IMR-90 (cell line): ENCODE data around the gene GPI. TPM values are rescaled to one million over a fixed set of nuclear protein-coding genes. Genes with fewer than 3 reads are reported as not detected.

Experiments used
- ATAC-seq: fragments of 200-7000 bp; cut with Tn5 transposase; 2 replicates; pipeline ENCODE4 v1.9.1; 2020; ENCODE audit warnings: low read depth, mild to moderate bottlenecking, moderate library complexity
- BruUV-seq: library from RNA; stranded (reverse); fragments of 400-500 nt; replicated peaks from 2 replicates; lab custom pipeline; 2021; lab: Mats Ljungman, UMichigan
- CTCF ChIA-PET: fragments of 300-600 bp; formaldehyde crosslinking; extraction: SDS; loops from one replicate; lab custom pipeline; 2021; ENCODE audit warnings: antibody characterized with exemption; lab: Yijun Ruan, JAX
- POLR2A ChIA-PET: fragments of 300-600 bp; sonication (Branson Sonifier 250); formaldehyde crosslinking; loops from one replicate; lab custom pipeline; 2022; ENCODE audit warnings: antibody characterized with exemption; ENCODE audit not compliant: unreplicated experiment; lab: Charles Lee
- DNase-seq: peaks from one replicate; pipeline ENCODE4 v3.0.0; 2013
- H2AFZ ChIP-seq: replicated peaks from 2 replicates; pipeline ENCODE3; 2013; ENCODE audit warnings: low read length, mild to moderate bottlenecking; ENCODE audit not compliant: poor library complexity
- H2AK5ac ChIP-seq: 2 replicates; pipeline ENCODE4 v1.6.1; 2013; ENCODE audit warnings: low read depth, low read length, inconsistent platforms
- H2AK9ac ChIP-seq: replicated peaks from 2 replicates; pipeline ENCODE3; 2013; ENCODE audit warnings: mild to moderate bottlenecking, low read depth, low read length, moderate library complexity; ENCODE audit not compliant: poor library complexity
- H2BK120ac ChIP-seq: 2 replicates; pipeline ENCODE4 v1.6.1; 2013; ENCODE audit warnings: low read depth, low read length, inconsistent platforms
- H2BK15ac ChIP-seq: 3 replicates; pipeline ENCODE4 v1.6.1; 2013; ENCODE audit warnings: low read depth, low read length, inconsistent platforms
- H2BK20ac ChIP-seq: 2 replicates; pipeline ENCODE4 v1.6.1; 2013; ENCODE audit warnings: low read depth, mild to moderate bottlenecking, inconsistent platforms, low read length, moderate library complexity
- H2BK5ac ChIP-seq: 2 replicates; pipeline ENCODE4 v1.6.1; 2013; ENCODE audit warnings: mild to moderate bottlenecking, low read depth, low read length, inconsistent platforms; ENCODE audit not compliant: poor library complexity, severe bottlenecking
- H3K14ac ChIP-seq: replicated peaks from 2 replicates; pipeline ENCODE4 v1.6.1; 2013; ENCODE audit warnings: low read depth, low read length, inconsistent platforms
- H3K18ac ChIP-seq: 2 replicates; pipeline ENCODE4 v1.6.1; 2013; ENCODE audit warnings: low read depth, low read length, control low read depth
- H3K23ac ChIP-seq: 2 replicates; pipeline ENCODE4 v1.6.1; 2013; ENCODE audit warnings: low read depth, low read length, inconsistent platforms
- H3K27ac ChIP-seq: 2 replicates; pipeline ENCODE4 v1.5.1; 2013; ENCODE audit warnings: mild to moderate bottlenecking, control low read depth, low read length; ENCODE audit not compliant: insufficient read depth
- H3K27me3 ChIP-seq: 2 replicates; pipeline ENCODE4 v1.6.1; 2013; ENCODE audit warnings: low read length; ENCODE audit not compliant: control insufficient read depth, insufficient read depth
- H3K36me3 ChIP-seq: 2 replicates; pipeline ENCODE4 v1.6.1; 2013; ENCODE audit warnings: low read length, mixed read lengths; ENCODE audit not compliant: control insufficient read depth, insufficient read depth
- H3K4ac ChIP-seq: 2 replicates; pipeline ENCODE4 v1.6.1; 2013; ENCODE audit warnings: low read depth, low read length, inconsistent platforms
- H3K4me1 ChIP-seq: 2 replicates; pipeline ENCODE4 v1.6.1; 2013; ENCODE audit warnings: low read length, mixed read lengths; ENCODE audit not compliant: control insufficient read depth, insufficient read depth
- H3K4me2 ChIP-seq: 2 replicates; pipeline ENCODE4 v1.6.1; 2013; ENCODE audit warnings: low read depth, mild to moderate bottlenecking, control low read depth, low read length, moderate library complexity
- H3K4me3 ChIP-seq: 2 replicates; pipeline ENCODE4 v1.5.1; 2013; ENCODE audit warnings: low read depth, mild to moderate bottlenecking, control low read depth, low read length, moderate library complexity; ENCODE audit not compliant: insufficient read depth
- H3K56ac ChIP-seq: 2 replicates; pipeline ENCODE4 v1.6.1; 2013; ENCODE audit warnings: low read length, inconsistent platforms; ENCODE audit not compliant: insufficient read depth; ENCODE audit errors: extremely low read depth
- H3K79me1 ChIP-seq, 2 experiments: 2 replicates each; pipeline ENCODE4 v1.6.1; 2013; ENCODE audit warnings: low read length in 2 of 2, inconsistent platforms in 1 of 2, low read depth in 1 of 2
- H3K9ac ChIP-seq: 2 replicates; pipeline ENCODE4 v1.6.1; 2013; ENCODE audit warnings: low read depth, low read length, control low read depth
- H3K9me1 ChIP-seq: 2 replicates; pipeline ENCODE4 v1.6.1; 2013; ENCODE audit warnings: low read length, inconsistent platforms; ENCODE audit not compliant: insufficient read depth
- H3K9me3 ChIP-seq: 2 replicates; pipeline ENCODE4 v1.6.1; 2013; ENCODE audit warnings: low read length; ENCODE audit not compliant: control insufficient read depth, insufficient read depth
- H4K20me1 ChIP-seq: 2 replicates; pipeline ENCODE4 v1.6.1; 2013; ENCODE audit warnings: low read length, inconsistent platforms; ENCODE audit not compliant: insufficient read depth
- H4K5ac ChIP-seq: 2 replicates; pipeline ENCODE4 v1.6.1; 2013; ENCODE audit warnings: mild to moderate bottlenecking, low read depth, low read length, control low read depth
- H4K8ac ChIP-seq, 2 experiments: 2 replicates each; pipeline ENCODE4 v1.6.1; 2013; ENCODE audit warnings: low read depth in 2 of 2, low read length in 2 of 2, control low read depth in 1 of 2, inconsistent platforms in 1 of 2
- H4K91ac ChIP-seq: 2 replicates; pipeline ENCODE4 v1.6.1; 2013; ENCODE audit warnings: low read depth, low read length, inconsistent platforms; ENCODE audit not compliant: insufficient read depth
- BHLHE40 ChIP-seq: fragments of 150-350 bp; IDR thresholded peaks from 2 replicates; pipeline ENCODE4 v1.6.1; 2016; ENCODE audit warnings: mild to moderate bottlenecking, low read depth, low read length
- CEBPB ChIP-seq: IDR thresholded peaks from 2 replicates; pipeline ENCODE4 v1.6.1; 2012; ENCODE audit warnings: low read depth, low read length, improper control_type of control experiment
- CHD1 ChIP-seq: IDR thresholded peaks from 2 replicates; pipeline ENCODE4 v1.6.1; 2012; ENCODE audit warnings: low read depth, low read length, improper control_type of control experiment
- CTCF ChIP-seq: conservative IDR thresholded peaks from 2 replicates; pipeline ENCODE4 v1.5.1; 2012; ENCODE audit warnings: mild to moderate bottlenecking, low read depth, low read length, improper control_type of control experiment
- ELK1 ChIP-seq: fragments of 150-350 bp; IDR thresholded peaks from 2 replicates; pipeline ENCODE4 v1.6.1; 2016; ENCODE audit warnings: low read depth, mild to moderate bottlenecking, low read length, moderate library complexity, borderline replicate concordance
- FOS ChIP-seq: fragments of 150-350 bp; IDR thresholded peaks from 2 replicates; pipeline ENCODE4 v1.6.1; 2016; ENCODE audit warnings: low read depth, low read length
- MAFK ChIP-seq: IDR thresholded peaks from 2 replicates; pipeline ENCODE4 v1.6.1; 2012; ENCODE audit warnings: low read depth, low read length, improper control_type of control experiment
- MAZ ChIP-seq: IDR thresholded peaks from 2 replicates; pipeline ENCODE4 v1.6.1; 2012; ENCODE audit warnings: low read depth, mild to moderate bottlenecking, low read length, improper control_type of control experiment, moderate library complexity, borderline replicate concordance
- RAD21 ChIP-seq: IDR thresholded peaks from 2 replicates; pipeline ENCODE4 v1.6.1; 2012; ENCODE audit warnings: low read length, improper control_type of control experiment
- RCOR1 ChIP-seq: IDR thresholded peaks from 2 replicates; pipeline ENCODE4 v1.6.1; 2012; ENCODE audit warnings: mild to moderate bottlenecking, low read length, improper control_type of control experiment; ENCODE audit not compliant: insufficient replicate concordance
- SMC3 ChIP-seq: fragments of 150-350 bp; IDR thresholded peaks from 2 replicates; pipeline ENCODE4 v1.6.1; 2016; ENCODE audit warnings: low read depth, mild to moderate bottlenecking, antibody characterized with exemption, low read length, moderate library complexity
- USF2 ChIP-seq: fragments of 150-350 bp; IDR thresholded peaks from 2 replicates; pipeline ENCODE4 v1.6.1; 2017; ENCODE audit warnings: mild to moderate bottlenecking, antibody characterized with exemption, low read length, low read depth
- WGBS, 2 experiments: methylation state at CpG; one replicate each; pipeline versions ENCODE4 v1.1.5 to v1.1.7; 2013; ENCODE audit warnings: missing lambda C conversion rate in 2 of 2; ENCODE audit not compliant: insufficient read length in 1 of 2; ENCODE audit errors: extremely low coverage in 2 of 2; 5-methylcytosine and 5-hydroxymethylcytosine counted together
- dilution Hi-C: fragments of 300-500 bp; cut with HindIII; formaldehyde crosslinking; loops from one replicate; pipeline ENCODE4 v1.14.3; 2018; ENCODE audit warnings: low sequenced_read_pairs; ENCODE audit not compliant: unreplicated experiment
- in situ Hi-C: fragments of 300-500 bp; cut with MboI; formaldehyde crosslinking; loops from 3 replicates; pipeline ENCODE4 v1.14.3; 2019; ENCODE audit warnings: low sequenced_read_pairs, inconsistent platforms, mixed read lengths
- intact Hi-C: fragments of 100-400 bp; cut with micrococcal nuclease; formaldehyde crosslinking; loops from 2 replicates; pipeline ENCODE4 v1.10.0; 2022
- polyA plus RNA-seq, 3 experiments: library from polyadenylated mRNA; depleted of rRNA; stranded (reverse); fragments of >200 nt; gene quantifications; 2 replicates each; pipeline ENCODE4 v1.2.3, GENCODE V29; 2012; ENCODE audit warnings: low replicate concordance in 1 of 3
- total RNA-seq: library from RNA; depleted of rRNA; stranded (reverse); fragments of >200 nt; gene quantifications from 2 replicates; pipeline ENCODE4 v1.2.3, GENCODE V29; 2012

GPI gene
- total and polyA plus RNA-seq, 2 of the 4 experiments (the other 2 are of a cell fraction), result 147 to 239 TPM

GRCh38 chr19:34373601-34374288 is 8.7 kb downstream of the GPI start:
- Histone ChIP-seq H2BK120ac (no peak overlapping the region), H3K27me3 (no peaks in the 10 kb centered on the region), H4K8ac (no peak overlapping the region), H4K20me1 (peaks cover 26% of the 10 kb centered on the region), H3K18ac (no peak overlapping the region), H4K91ac (no peak overlapping the region), H3K27ac (no peak overlapping the region), H3K4me2 (no peak overlapping the region), H2AK9ac (no peak overlapping the region), H3K9me1 (peaks cover 12% of the 10 kb centered on the region), H3K36me3 (peaks cover 58% of the 10 kb centered on the region), H3K9ac (no peak overlapping the region), H2BK5ac (no peak overlapping the region), H2BK15ac (no peak overlapping the region), H3K23ac (no peak overlapping the region), H3K14ac (no peak overlapping the region), H4K5ac (no peak overlapping the region), H2AK5ac (no peak overlapping the region), H3K56ac (no peak overlapping the region), H2BK20ac (no peak overlapping the region), H3K9me3 (no peaks in the 10 kb centered on the region), H2AFZ (no peak overlapping the region), H3K4me3 (no peak overlapping the region), H3K4ac (no peak overlapping the region), H3K4me1 (no peaks in the 10 kb centered on the region), H3K79me1 (peaks cover 29 to 54% of the 10 kb centered on the region in 2 experiments)
- ChIA-PET CTCF (no interaction called here), POLR2A (no interaction called here)
- TF ChIP-seq RAD21 (no peak), ELK1 (no peak), CEBPB (no peak), MAFK (no peak), CHD1 (no peak), CTCF (no peak), RCOR1 (no peak), SMC3 (no peak), BHLHE40 (no peak), FOS (no peak), MAZ (no peak), USF2 (no peak)
- WGBS, 2 experiments, result no CpG with 5 or more reads among the region's 11 CpGs
- dilution Hi-C loops, result no loop called here
- in situ Hi-C loops, result no loop called here
- no peak for ATAC-seq
- BruUV-seq, result no TSS peak
- intact Hi-C loops, result no loop called here
- DNase-seq, result no peak
